ENCODE data around the gene SOX9.

DNA sequence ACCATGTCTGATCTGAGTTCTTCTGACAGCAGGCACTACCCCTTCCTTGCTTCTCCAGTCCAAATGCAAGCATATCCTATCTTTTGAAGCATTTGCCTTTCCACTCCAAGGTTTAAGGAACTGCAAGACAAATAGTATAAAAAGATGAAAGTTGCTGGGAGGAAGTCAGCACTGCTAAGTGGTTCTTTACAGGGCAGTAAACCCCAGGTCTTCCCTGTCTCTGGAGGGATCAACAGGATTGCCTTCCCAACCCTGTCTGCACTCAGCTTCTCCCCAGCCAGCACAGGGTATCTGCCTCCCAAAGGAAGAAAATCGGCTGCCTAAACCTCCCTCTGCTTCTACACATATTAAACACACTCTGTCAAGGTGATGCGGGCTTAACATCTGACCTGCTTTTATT is 46.8 kb downstream of the SOX9 start:
- TF ChIP-seq, protein P1, sequence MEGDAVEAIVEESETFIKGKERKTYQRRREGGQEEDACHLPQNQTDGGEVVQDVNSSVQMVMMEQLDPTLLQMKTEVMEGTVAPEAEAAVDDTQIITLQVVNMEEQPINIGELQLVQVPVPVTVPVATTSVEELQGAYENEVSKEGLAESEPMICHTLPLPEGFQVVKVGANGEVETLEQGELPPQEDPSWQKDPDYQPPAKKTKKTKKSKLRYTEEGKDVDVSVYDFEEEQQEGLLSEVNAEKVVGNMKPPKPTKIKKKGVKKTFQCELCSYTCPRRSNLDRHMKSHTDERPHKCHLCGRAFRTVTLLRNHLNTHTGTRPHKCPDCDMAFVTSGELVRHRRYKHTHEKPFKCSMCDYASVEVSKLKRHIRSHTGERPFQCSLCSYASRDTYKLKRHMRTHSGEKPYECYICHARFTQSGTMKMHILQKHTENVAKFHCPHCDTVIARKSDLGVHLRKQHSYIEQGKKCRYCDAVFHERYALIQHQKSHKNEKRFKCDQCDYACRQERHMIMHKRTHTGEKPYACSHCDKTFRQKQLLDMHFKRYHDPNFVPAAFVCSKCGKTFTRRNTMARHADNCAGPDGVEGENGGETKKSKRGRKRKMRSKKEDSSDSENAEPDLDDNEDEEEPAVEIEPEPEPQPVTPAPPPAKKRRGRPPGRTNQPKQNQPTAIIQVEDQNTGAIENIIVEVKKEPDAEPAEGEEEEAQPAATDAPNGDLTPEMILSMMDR (IDR thresholded peaks at IDR 0.05; ENCODE audit: insufficient read depth, low read length, poor library complexity, severe bottlenecking), result no peak
- TF ChIP-seq EZH2phosphoT487 (conservative IDR thresholded peaks at IDR 0.05; ENCODE audit: low read length), result no peak
